ENCODE data around the gene SORL1.

GRCh38 chr11:121464352-121464946, 12.3 kb downstream of the SORL1 start:
- no peak for TF ChIP-seq CTCF (IDR thresholded peaks at IDR 0.05)
- TF ChIP-seq POLR2A (IDR thresholded peaks at IDR 0.05), result no peak

Measured in testis (tissue), 2 donors.